A549 (cell line): ENCODE results near the gene CSTA. TPM values are rescaled to one million over a fixed set of nuclear protein-coding genes. Genes with fewer than 3 reads are reported as not detected.

Experiments used
- ATAC-seq, 2 experiments: fragments of 200-7000 bp in 1 of 2; fragments of >200 bp in 1 of 2; cut with Nextera tagmentation in 1 of 2; cut with Tn5 transposase in 1 of 2; 3 replicates each; pipeline versions ENCODE4 v1.8.0 to v1.9.1; 2018 to 2020; ENCODE audit warnings: mild to moderate bottlenecking in 1 of 2, moderate library complexity in 1 of 2
- CTCF ChIA-PET: fragments of 300-600 bp; sonication (Branson Sonifier 250); formaldehyde crosslinking; extraction: SDS; loops from one replicate; lab custom pipeline; 2021; ENCODE audit warnings: antibody characterized with exemption, inconsistent platforms; lab: Yijun Ruan, JAX
- POLR2A ChIA-PET: fragments of 350-600 bp; formaldehyde crosslinking; extraction: SDS; loops from one replicate; lab custom pipeline; 2021; ENCODE audit warnings: antibody characterized with exemption, inconsistent platforms; lab: Yijun Ruan, JAX
- DNase-seq, 2 experiments: peaks; one replicate each; pipeline versions ENCODE4 v3.0.0 to v3.0.0-alpha.2; 2011 to 2016; ENCODE audit warnings: low read depth in 1 of 2, low spot score in 1 of 2
- FAIRE-seq: peaks from 2 replicates; lab custom pipeline; 2011; peaks lifted over from hg19 to GRCh38; lab: Jason Lieb, UNC
- H3K27ac ChIP-seq, 2 experiments: fragments of >200 bp; sonication (Bioruptor Twin); formaldehyde crosslinking; 3 replicates each; pipeline ENCODE4 v1.5.1; 2016 to 2017
- H3K4me1 ChIP-seq: fragments of >200 bp; sonication (Bioruptor Twin); formaldehyde crosslinking; 3 replicates; pipeline ENCODE4 v1.6.1; 2016
- H3K4me2 ChIP-seq: fragments of >200 bp; sonication (Bioruptor Twin); formaldehyde crosslinking; 3 replicates; pipeline ENCODE4 v1.6.1; 2016
- H3K4me3 ChIP-seq: fragments of >200 bp; sonication (Bioruptor Twin); formaldehyde crosslinking; 3 replicates; pipeline ENCODE4 v1.5.1; 2016
- H3K9me3 ChIP-seq: fragments of >200 bp; sonication (Bioruptor Twin); formaldehyde crosslinking; 3 replicates; pipeline ENCODE4 v1.6.1; 2016
- BCL3 ChIP-seq: fragments of >200 bp; sonication (Bioruptor Twin); formaldehyde crosslinking; IDR thresholded peaks from 3 replicates; pipeline ENCODE4 v1.6.1; 2016
- BHLHE40 ChIP-seq: IDR thresholded peaks from 2 replicates; pipeline ENCODE4 v1.6.1; 2012; ENCODE audit warnings: low read depth, low read length, inconsistent platforms
- CBX8 ChIP-seq: fragments of 200-600 bp; sonication (generic); IDR thresholded peaks from 2 replicates; pipeline ENCODE4 v1.6.1; 2016
- E2F6 ChIP-seq: IDR thresholded peaks from 2 replicates; pipeline ENCODE4 v1.6.1; 2012; ENCODE audit warnings: low read depth, borderline replicate concordance
- EHMT2 ChIP-seq: fragments of 200-600 bp; sonication (generic); IDR thresholded peaks from 2 replicates; pipeline ENCODE4 v1.6.1; 2016; ENCODE audit warnings: antibody characterized with exemption, low read depth, mild to moderate bottlenecking, moderate library complexity
- ELK1 ChIP-seq: fragments of 150-350 bp; IDR thresholded peaks from 2 replicates; pipeline ENCODE4 v1.6.1; 2014; ENCODE audit warnings: low read depth, mild to moderate bottlenecking, low read length
- EP300 ChIP-seq, 2 experiments: fragments of >200 bp; sonication (Bioruptor Twin); formaldehyde crosslinking; IDR thresholded peaks; 2 replicates in 1 of 2; 3 replicates in 1 of 2; pipeline ENCODE4 v1.6.1; 2016 to 2017
- FOSL2 ChIP-seq, 2 experiments: fragments of 450-650 bp in 1 of 2; fragments of >200 bp in 1 of 2; sonication (Bioruptor Twin) in 1 of 2; formaldehyde crosslinking; IDR thresholded peaks; 2 replicates each; pipeline versions ENCODE4 v1.5.0 to v1.6.1; 2016 to 2020; ENCODE audit warnings: mild to moderate bottlenecking in 1 of 2, moderate library complexity in 1 of 2
- FOXS1 ChIP-seq: fragments of 250-450 bp; sonication (Bioruptor Pico); IDR thresholded peaks from 2 replicates; pipeline ENCODE4 v1.5.0; 2020; ENCODE audit warnings: mild to moderate bottlenecking, moderate library complexity
- HDAC2 ChIP-seq: fragments of 200-600 bp; sonication (generic); IDR thresholded peaks from 2 replicates; pipeline ENCODE4 v1.6.1; 2016
- HEYL ChIP-seq: fragments of 250-450 bp; sonication (Bioruptor Pico); IDR thresholded peaks from 2 replicates; pipeline ENCODE4 v1.8.0; 2021; ENCODE audit warnings: mild to moderate bottlenecking, moderate library complexity
- HMGXB4 ChIP-seq: fragments of 250-450 bp; sonication (Bioruptor Pico); IDR thresholded peaks from 2 replicates; pipeline ENCODE4 v1.5.0; 2021; ENCODE audit warnings: mild to moderate bottlenecking, moderate library complexity, borderline replicate concordance
- HOXB5 ChIP-seq: fragments of 250-450 bp; sonication (Bioruptor Pico); IDR thresholded peaks from 2 replicates; pipeline ENCODE4 v1.5.0; 2020; ENCODE audit warnings: mild to moderate bottlenecking, moderate library complexity
- JUN ChIP-seq, 2 experiments: fragments of >200 bp; sonication (Bioruptor Twin); formaldehyde crosslinking; IDR thresholded peaks; 2 replicates in 1 of 2; 3 replicates in 1 of 2; pipeline ENCODE4 v1.6.1; 2016 to 2017
- KDM1A ChIP-seq: fragments of 200-600 bp; sonication (generic); IDR thresholded peaks from 2 replicates; pipeline ENCODE4 v1.6.1; 2016; ENCODE audit warnings: low read depth, mild to moderate bottlenecking
- MAFK ChIP-seq: fragments of 450-650 bp; IDR thresholded peaks from 2 replicates; pipeline ENCODE4 v1.6.1; 2014; ENCODE audit not compliant: partially characterized antibody
- MAX ChIP-seq: IDR thresholded peaks from 2 replicates; pipeline ENCODE4 v1.6.1; 2012
- MAZ ChIP-seq: fragments of 150-350 bp; IDR thresholded peaks from 2 replicates; pipeline ENCODE4 v1.6.1; 2014; ENCODE audit warnings: antibody characterized with exemption, low read depth, low read length, borderline replicate concordance
- MYC ChIP-seq: IDR thresholded peaks from 2 replicates; pipeline ENCODE4 v1.6.1; 2012; ENCODE audit warnings: mild to moderate bottlenecking, inconsistent platforms, low read length, improper control_type of control experiment, borderline replicate concordance
- NFE2L2 ChIP-seq: fragments of 150-350 bp; conservative IDR thresholded peaks from 2 replicates; pipeline ENCODE4 v1.6.1; 2014; ENCODE audit warnings: low read length
- NPAS2 ChIP-seq: fragments of 250-450 bp; sonication (Bioruptor Pico); IDR thresholded peaks from 2 replicates; pipeline ENCODE4 v1.8.0; 2022; ENCODE audit warnings: mild to moderate bottlenecking, moderate library complexity, borderline replicate concordance
- NR3C1 ChIP-seq: fragments of >200 bp; sonication (Bioruptor Twin); formaldehyde crosslinking; IDR thresholded peaks from 3 replicates; pipeline ENCODE4 v1.6.1; 2017
- PHF8 ChIP-seq: fragments of 200-600 bp; sonication (generic); IDR thresholded peaks from 2 replicates; pipeline ENCODE4 v1.6.1; 2016; ENCODE audit warnings: low read depth, mild to moderate bottlenecking, antibody characterized with exemption, moderate library complexity, borderline replicate concordance
- POLR2AphosphoS2 ChIP-seq: conservative IDR thresholded peaks from 2 replicates; pipeline ENCODE4 v1.6.1; 2012; ENCODE audit warnings: low read length, improper control_type of control experiment, inconsistent platforms
- RAD21 ChIP-seq, 2 experiments: fragments of >200 bp in 1 of 2; sonication (Bioruptor Twin) in 1 of 2; formaldehyde crosslinking in 1 of 2; IDR thresholded peaks in 1 of 2; conservative IDR thresholded peaks in 1 of 2; 2 replicates in 1 of 2; 3 replicates in 1 of 2; pipeline ENCODE4 v1.6.1; 2012 to 2018; ENCODE audit warnings: inconsistent platforms in 1 of 2
- RFX5 ChIP-seq: fragments of 450-650 bp; IDR thresholded peaks from 2 replicates; pipeline ENCODE4 v1.7.1; 2014; ENCODE audit warnings: antibody characterized with exemption, mild to moderate bottlenecking, moderate library complexity
- SREBF2 ChIP-seq: fragments of 450-650 bp; IDR thresholded peaks from 2 replicates; pipeline ENCODE4 v1.6.1; 2014; ENCODE audit warnings: mild to moderate bottlenecking, moderate library complexity
- USF2 ChIP-seq: fragments of 450-650 bp; IDR thresholded peaks from 2 replicates; pipeline ENCODE4 v1.6.1; 2014; ENCODE audit warnings: antibody characterized with exemption
- ZC3H11A ChIP-seq: fragments of 450-650 bp; IDR thresholded peaks from 2 replicates; pipeline ENCODE4 v1.6.1; 2014; ENCODE audit warnings: antibody characterized with exemption, mild to moderate bottlenecking
- ZFP36 ChIP-seq: fragments of 450-650 bp; IDR thresholded peaks from 2 replicates; pipeline ENCODE4 v1.6.1; 2014; ENCODE audit warnings: borderline replicate concordance; ENCODE audit not compliant: partially characterized antibody
- ZSCAN20 ChIP-seq: fragments of 250-450 bp; sonication (Bioruptor Pico); IDR thresholded peaks from 2 replicates; pipeline ENCODE4 v1.8.0; 2022; ENCODE audit warnings: mild to moderate bottlenecking, moderate library complexity
- WGBS: methylation state at CpG from one replicate; pipeline ENCODE4 v1.1.6; 2017; ENCODE audit errors: missing lambda C conversion rate; 5-methylcytosine and 5-hydroxymethylcytosine counted together
- polyA plus RNA-seq, 4 experiments: library from polyadenylated mRNA; depleted of rRNA in 3 of 4; stranded (reverse); fragments of >200 nt; fragmentation: RNase III in 1 of 4; extraction: RNeasy Plus Mini Kit Qiagen cat#74134 plus additional on column Dnase treatment in 1 of 4; gene quantifications; 2 replicates in 3 of 4; 3 replicates in 1 of 4; pipeline ENCODE4 v1.2.3, GENCODE V29; 2011 to 2017

CSTA gene
- polyA plus RNA-seq, 2 of the 4 experiments (the other 2 are of a cell fraction), result 0.41 to 7.8 TPM

- H3K4me1 ChIP-seq, result peaks cover 9% of the 10 kb centered on the region; the same call in 2 of the 3 replicates
- ATAC-seq (no peak), DNase-seq (no peak), FAIRE-seq (no peak)
- CTCF ChIA-PET, result no interaction called here
- no peak overlapping the region for H3K27ac ChIP-seq
- H3K4me2 ChIP-seq, result no peak overlapping the region
- H3K9me3 ChIP-seq, result no peaks in the 10 kb centered on the region
- TF ChIP-seq POLR2AphosphoS2 (no peak), MAFK (no peak), FOSL2 (IDR thresholded peaks at IDR 0.05) (no peak), FOSL2 (CRISPR knock-in tag; IDR thresholded peaks at IDR 0.05) (no peak), ZSCAN20 (CRISPR knock-in tag) (no peak)
- H3K4me3 ChIP-seq, result no peak overlapping the region
- POLR2A ChIA-PET, result no interaction called here
- WGBS, result 75% methylated on average over 4 of the region's 4 CpGs
These were observed 52.9 kb downstream of the CSTA start for GRCh38 chr3:122377975-122378374.

GRCh38 chr3:122382888-122383666, 58.0 kb downstream of the CSTA start, which contains the start of gene MIX23:
Gene MIX23 (minus strand): TSS chr3:122383231. CDS start chr3:122383224, 7 bp downstream.
- ChIA-PET CTCF (interaction anchor here (1.4 to 3.3 kb wide), 6 partner anchors 10 to 837 kb away, joined by 3 to 26 read pairs (median 6); partner anchors contain the start of gene POLQ), POLR2A (interaction anchor here (0.6 to 3.6 kb wide), 6 partner anchors 10 to 38 kb away, joined by 3 to 26 read pairs (median 5); partner anchors contain the start of gene WDR5B)
- H3K4me3 ChIP-seq, result peak within 1 kb of the TSS; percentile 84
- ATAC-seq, result peak; percentile 71 to 84
- H3K4me1 ChIP-seq, result peaks cover 15% of the 10 kb centered on the region; the same call in 2 of the 3 replicates
- peak; percentile 88 to 89 for DNase-seq
- peak within 1 kb of the TSS; percentile 98 for H3K4me2 ChIP-seq
- FAIRE-seq, result peak; percentile 81
- WGBS, result 1% methylated on average over 31 of the region's 31 CpGs
- no peaks in the 10 kb centered on the region for H3K9me3 ChIP-seq
- peak within 1 kb of the TSS; percentile 83 to 92 for H3K27ac ChIP-seq
- TF ChIP-seq FOXS1 (CRISPR knock-in tag) (no peak), ZFP36 (no peak), MAX (peak; percentile 83), HEYL (CRISPR knock-in tag) (no peak), ZC3H11A (no peak), BCL3 (peak; percentile 43; the same call in 2 of the 3 replicates), EHMT2 (no peak), ZSCAN20 (CRISPR knock-in tag) (no peak), EP300 (IDR thresholded peaks at IDR 0.05) (no peak), PHF8 (peak; percentile 89; the same call in 1 of the 2 replicates), NPAS2 (CRISPR knock-in tag) (no peak), ELK1 (no peak), RFX5 (no peak), KDM1A (no peak), BHLHE40 (no peak), RAD21 (conservative IDR thresholded peaks at IDR 0.05 in 1 of 2, IDR thresholded peaks at IDR 0.05 in 1 of 2) (no peak), JUN (IDR thresholded peaks at IDR 0.05) (peak; percentile 47 to 84; a peak in 3 of 5 replicates), HMGXB4 (no peak), USF2 (0 out of 2 replicates have a peak, but pooled peaks have one; percentile 19), FOSL2 (IDR thresholded peaks at IDR 0.05) (no peak), FOSL2 (CRISPR knock-in tag; IDR thresholded peaks at IDR 0.05) (no peak), MAZ (no peak), CBX8 (no peak), HOXB5 (CRISPR knock-in tag) (no peak), E2F6 (peak; percentile 33; the same call in 1 of the 2 replicates), MYC (peak; percentile 84), SREBF2 (no peak), NFE2L2 (no peak), NR3C1 (no peak), HDAC2 (peak; percentile 87)
